ENCODE results near the gene MAPKAPK5. TPM values are rescaled to one million over a fixed set of nuclear protein-coding genes. Genes with fewer than 3 reads are reported as not detected.
"Not testable (repeated sequence)": the region's sequence is repeated elsewhere in the genome, so short reads cannot be mapped to it uniquely, and the experiment has no call there.

The MAPKAPK5 gene
- total RNA-seq, 5 donors from 2014 or later (not counting 1 experiment from before 2014, with no cell fraction given): 59.1 to 70.2 (median 65.3) TPM

DNA sequence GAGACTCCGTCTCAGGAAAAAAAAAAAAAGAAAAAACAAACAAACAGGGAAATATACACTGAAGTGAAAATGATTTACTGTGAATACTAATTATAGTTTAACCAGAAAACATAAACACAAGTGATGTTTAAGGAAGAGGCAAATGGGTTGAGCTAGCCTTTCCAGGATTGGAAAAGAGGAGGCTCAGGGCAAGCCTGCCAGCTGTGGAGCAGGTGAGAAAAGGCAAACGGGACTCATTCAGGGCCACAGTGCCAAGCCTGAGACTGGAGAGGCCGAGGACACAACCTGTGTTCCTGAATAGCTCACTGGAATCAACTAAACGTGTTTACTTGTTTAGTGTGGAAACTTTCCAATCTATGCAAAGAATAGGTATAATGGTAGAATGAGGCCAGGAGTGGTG is 35.7 kb upstream of the MAPKAPK5 start:
- no peaks in the 10 kb centered on the region for H3K36me3 ChIP-seq (ENCODE audit: control insufficient read depth in 2 of 2, extremely low read depth in 1 of 2, insufficient read depth in 1 of 2, low read length in 1 of 2)
- no peaks in the 10 kb centered on the region for H3K9me3 ChIP-seq
- Mint-ChIP-seq H3K4me1 (no peaks in the 10 kb centered on the region), H3K4me3 (no peak overlapping the region), H3K27ac (no peak overlapping the region), H3K9me3 (no peaks in the 10 kb centered on the region), H3K27me3 (no peaks in the 10 kb centered on the region), H3K36me3 (no peaks in the 10 kb centered on the region)
- ChIA-PET POLR2A (interaction anchor here in 1 of 2 donors (0.6 kb wide), 1 partner anchor 53 kb away, joined by 3 read pairs; no protein-coding TSS in a partner anchor), CTCF (interaction anchor here (0.5 to 0.7 kb wide), 2 partner anchors 1522 to 1646 kb away, joined by 3 to 4 read pairs; no protein-coding TSS in a partner anchor)
- no peak overlapping the region for H3K4me3 ChIP-seq (ENCODE audit: control insufficient read depth in 1 of 2, extremely low read depth in 1 of 2, low read length in 1 of 2)
- H3K27me3 ChIP-seq (replicated peaks in 1 of 2; ENCODE audit: control insufficient read depth in 2 of 2, extremely low read depth in 1 of 2, insufficient read depth in 2 of 2, low read length in 1 of 2): no peaks in the 10 kb centered on the region
- 74% methylated on average over 3 of the region's 4 CpGs for WGBS (ENCODE audit: insufficient coverage)
- DNase-seq (no peak), ATAC-seq (replicated peaks in 1 of 4) (no peak)
- no peak overlapping the region for H3K27ac ChIP-seq (ENCODE audit: low read length)
- H3K4me1 ChIP-seq (ENCODE audit: control insufficient read depth in 1 of 2, extremely low read depth in 1 of 2, insufficient read depth in 2 of 2, low read length in 2 of 2): no peaks in the 10 kb centered on the region

DNA sequence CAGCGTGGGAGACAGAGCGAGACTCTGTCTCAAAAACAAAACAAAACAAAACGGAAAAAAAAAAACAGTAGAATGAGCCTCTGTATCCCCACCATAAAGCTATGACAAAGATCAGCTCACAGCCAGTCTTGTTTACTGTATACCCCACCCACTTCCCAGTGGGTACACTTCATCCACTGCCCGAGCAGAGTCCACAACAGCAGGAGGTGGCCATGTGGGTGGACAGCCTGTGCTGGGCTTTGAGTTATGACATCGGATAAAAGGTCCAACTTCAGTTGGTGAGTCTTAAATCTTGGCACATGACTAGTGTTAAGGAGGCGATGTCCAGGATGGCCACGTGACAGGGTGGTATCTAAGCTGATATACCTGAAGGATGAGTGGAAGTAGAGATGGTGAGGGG is 34.8 kb upstream of the MAPKAPK5 start:
- no peaks in the 10 kb centered on the region for H3K27me3 ChIP-seq (replicated peaks in 1 of 2; ENCODE audit: control insufficient read depth in 2 of 2, extremely low read depth in 1 of 2, insufficient read depth in 2 of 2, low read length in 1 of 2)
- ATAC-seq (replicated peaks in 1 of 4) (no peak), DNase-seq (no peak)
- ChIA-PET CTCF (interaction anchor here in 1 of 2 donors (0.7 kb wide), 1 partner anchor 632 kb away, joined by 3 read pairs; no protein-coding TSS in a partner anchor), POLR2A (no interaction called here)
- no peaks in the 10 kb centered on the region for H3K4me1 ChIP-seq (ENCODE audit: control insufficient read depth in 1 of 2, extremely low read depth in 1 of 2, insufficient read depth in 2 of 2, low read length in 2 of 2)
- Mint-ChIP-seq H3K36me3 (no peaks in the 10 kb centered on the region), H3K27me3 (no peaks in the 10 kb centered on the region), H3K4me1 (no peaks in the 10 kb centered on the region), H3K9me3 (no peaks in the 10 kb centered on the region), H3K4me3 (no peak overlapping the region), H3K27ac (no peak overlapping the region)
- 92% methylated on average over 6 of the region's 7 CpGs for WGBS (ENCODE audit: insufficient coverage)
- H3K4me3 ChIP-seq (ENCODE audit: control insufficient read depth in 1 of 2, extremely low read depth in 1 of 2, low read length in 1 of 2): no peak overlapping the region
- no peak overlapping the region for H3K27ac ChIP-seq (ENCODE audit: low read length)
- H3K36me3 ChIP-seq (ENCODE audit: control insufficient read depth in 2 of 2, extremely low read depth in 1 of 2, insufficient read depth in 1 of 2, low read length in 1 of 2): no peaks in the 10 kb centered on the region
- no peaks in the 10 kb centered on the region for H3K9me3 ChIP-seq

DNA sequence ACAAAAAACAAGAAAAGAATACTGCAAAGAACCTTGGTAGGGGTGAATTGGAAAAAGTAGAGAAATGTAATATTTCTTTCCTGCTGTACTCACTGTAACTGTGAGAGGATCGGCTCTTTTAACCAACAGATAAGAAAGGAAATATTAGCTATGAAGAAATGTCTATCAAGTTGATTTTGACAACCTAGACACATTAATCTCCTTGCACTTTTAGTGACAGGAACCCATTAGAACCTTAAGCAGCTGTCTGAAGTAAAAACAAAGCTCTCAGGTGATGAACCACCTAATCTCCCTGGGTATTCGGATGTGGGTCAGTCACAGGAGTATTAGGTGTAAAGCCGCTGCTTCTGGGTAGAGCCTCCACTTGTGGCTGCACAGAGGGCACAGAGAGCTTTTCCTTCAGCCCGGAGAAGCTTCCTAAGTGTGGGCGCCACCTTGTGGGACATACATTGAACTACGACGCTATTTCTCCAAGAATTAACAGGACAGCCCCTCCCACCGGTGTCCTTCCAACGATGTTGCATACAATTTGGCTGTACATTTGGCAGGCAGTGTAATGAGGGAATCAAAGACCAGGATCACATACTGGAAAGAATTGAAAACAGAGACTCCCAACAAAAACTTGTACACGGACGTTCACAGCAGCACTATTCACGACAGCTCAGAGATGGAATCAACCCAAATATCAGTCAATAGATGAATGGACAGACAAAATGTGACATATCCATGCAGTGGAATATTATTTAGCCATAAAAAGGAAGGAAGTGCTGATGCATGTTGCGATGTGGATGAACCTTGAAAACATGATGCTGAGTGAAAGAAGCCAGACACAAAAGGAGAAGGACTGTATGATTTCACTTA is 28.9 kb upstream of the MAPKAPK5 start:
- POLR2A ChIA-PET: interaction anchor here in 1 of 2 donors (0.6 kb wide), 1 partner anchor 1328 kb away, joined by 3 read pairs; no protein-coding TSS in a partner anchor
- Mint-ChIP-seq H3K27ac (peak overlapping the region in 1 of 2 donors; percentile 24), H3K4me3 (no peak overlapping the region), H3K9me3 (no peaks in the 10 kb centered on the region), H3K4me1 (peaks cover 9 to 11% (median 10%) of the 10 kb centered on the region in 3 donors), H3K27me3 (peaks cover 0 to 7% of the 10 kb centered on the region in 2 donors), H3K36me3 (no peaks in the 10 kb centered on the region)
- Histone ChIP-seq H3K4me1 (ENCODE audit: control insufficient read depth in 1 of 2, extremely low read depth in 1 of 2, insufficient read depth in 2 of 2, low read length in 2 of 2) (peaks cover 0 to 5% of the 10 kb centered on the region in 2 experiments), H3K27ac (ENCODE audit: low read length) (no peak overlapping the region), H3K4me3 (ENCODE audit: control insufficient read depth in 1 of 2, extremely low read depth in 1 of 2, low read length in 1 of 2) (no peak overlapping the region), H3K36me3 (ENCODE audit: control insufficient read depth in 2 of 2, extremely low read depth in 1 of 2, insufficient read depth in 1 of 2, low read length in 1 of 2) (no peaks in the 10 kb centered on the region), H3K9me3 (no peaks in the 10 kb centered on the region), H3K27me3 (replicated peaks in 1 of 2; ENCODE audit: control insufficient read depth in 2 of 2, extremely low read depth in 1 of 2, insufficient read depth in 2 of 2, low read length in 1 of 2) (no peaks in the 10 kb centered on the region)
- 27% methylated on average over 3 of the region's 13 CpGs for WGBS (ENCODE audit: insufficient coverage)
- ATAC-seq (replicated peaks in 1 of 4): peak; percentile 87 to 96 (median 92)
- CTCF ChIA-PET: interaction anchor here (0.5 to 1.3 kb wide), 12 partner anchors 8 to 1702 kb away, joined by 3 to 6 read pairs (median 4); partner anchors contain the start of gene MAPKAPK5 (in 1 of the 2)
- DNase-seq: peak; percentile 26 to 84 (median 50)

DNA sequence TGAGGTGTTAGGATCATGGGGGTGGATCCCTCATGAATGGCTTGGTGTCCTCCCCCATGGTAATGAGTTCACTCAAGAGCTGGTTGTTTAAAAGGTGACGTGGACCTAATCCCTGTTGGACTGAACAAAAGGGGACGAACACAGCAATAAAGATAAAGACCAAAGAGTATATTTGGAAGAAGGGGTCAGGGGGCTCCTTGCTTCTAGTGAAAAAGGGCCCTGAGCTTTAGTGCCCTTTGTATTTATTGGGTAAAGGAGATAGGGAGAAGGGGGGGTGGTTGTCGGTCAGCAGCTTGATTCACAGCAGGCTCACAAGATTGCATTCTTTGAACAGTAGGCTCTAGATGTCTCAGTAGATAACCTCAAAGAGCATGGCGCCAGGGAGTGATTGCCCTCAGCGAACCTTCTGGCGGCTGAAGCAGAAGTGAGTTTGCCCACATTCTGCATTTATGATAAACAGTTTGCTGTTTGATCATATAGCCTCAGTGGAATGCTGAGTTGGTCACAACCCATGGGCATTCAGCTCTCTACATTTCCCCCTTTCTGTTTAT is 25.9 kb upstream of the MAPKAPK5 start:
- Mint-ChIP-seq H3K36me3 (no peaks in the 10 kb centered on the region), H3K27ac (no peak overlapping the region), H3K27me3 (peaks cover 7% of the 10 kb centered on the region in 2 donors), H3K9me3 (no peaks in the 10 kb centered on the region), H3K4me1 (peaks cover 9 to 11% (median 10%) of the 10 kb centered on the region in 3 donors), H3K4me3 (no peak overlapping the region)
- Histone ChIP-seq H3K4me3 (ENCODE audit: control insufficient read depth in 1 of 2, extremely low read depth in 1 of 2, low read length in 1 of 2) (no peak overlapping the region), H3K27ac (ENCODE audit: low read length) (no peak overlapping the region), H3K36me3 (ENCODE audit: control insufficient read depth in 2 of 2, extremely low read depth in 1 of 2, insufficient read depth in 1 of 2, low read length in 1 of 2) (no peaks in the 10 kb centered on the region), H3K27me3 (replicated peaks in 1 of 2; ENCODE audit: control insufficient read depth in 2 of 2, extremely low read depth in 1 of 2, insufficient read depth in 2 of 2, low read length in 1 of 2) (no peaks in the 10 kb centered on the region), H3K9me3 (no peaks in the 10 kb centered on the region), H3K4me1 (ENCODE audit: control insufficient read depth in 1 of 2, extremely low read depth in 1 of 2, insufficient read depth in 2 of 2, low read length in 2 of 2) (peaks cover 0 to 5% of the 10 kb centered on the region in 2 experiments)
- POLR2A ChIA-PET: no interaction called here
- CTCF ChIA-PET: interaction anchor here in 1 of 2 donors (0.7 kb wide), 2 partner anchors 26 to 667 kb away, joined by 3 read pairs; partner anchors contain the start of gene MAPKAPK5
- no peak for DNase-seq
- ATAC-seq (replicated peaks in 1 of 4): no peak
- 90% methylated on average over 1 of the region's 6 CpGs for WGBS (ENCODE audit: insufficient coverage)

DNA sequence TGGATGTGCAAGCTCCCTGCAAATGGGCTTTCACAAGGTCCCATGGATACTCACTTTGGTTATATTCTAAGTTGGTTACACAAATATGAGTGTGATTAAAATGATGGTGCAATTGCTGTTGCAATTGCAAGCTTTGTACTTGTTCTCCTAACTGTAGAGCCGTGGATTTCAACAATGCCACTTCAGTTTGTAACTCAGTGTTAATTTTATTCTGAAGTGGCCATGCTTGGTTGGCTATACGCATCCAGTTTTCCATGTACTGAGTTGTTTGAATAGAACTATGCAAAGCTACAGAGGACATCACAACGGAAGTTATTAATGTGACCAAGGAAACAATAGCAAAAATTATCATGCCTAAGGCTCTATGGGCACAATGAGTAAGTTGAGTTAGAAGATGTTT is 25.1 kb upstream of the MAPKAPK5 start:
- H3K4me1 ChIP-seq (ENCODE audit: control insufficient read depth in 1 of 2, extremely low read depth in 1 of 2, insufficient read depth in 2 of 2, low read length in 2 of 2); ATAC-seq (replicated peaks in 1 of 4); H3K36me3 Mint-ChIP-seq; H3K4me3 Mint-ChIP-seq; H3K9me3 Mint-ChIP-seq; H3K27ac ChIP-seq (ENCODE audit: low read length); H3K36me3 ChIP-seq (ENCODE audit: control insufficient read depth in 2 of 2, extremely low read depth in 1 of 2, insufficient read depth in 1 of 2, low read length in 1 of 2); DNase-seq; H3K27me3 Mint-ChIP-seq; H3K27me3 ChIP-seq (replicated peaks in 1 of 2; ENCODE audit: control insufficient read depth in 2 of 2, extremely low read depth in 1 of 2, insufficient read depth in 2 of 2, low read length in 1 of 2); H3K4me3 ChIP-seq (ENCODE audit: control insufficient read depth in 1 of 2, extremely low read depth in 1 of 2, low read length in 1 of 2); H3K27ac Mint-ChIP-seq; CTCF ChIA-PET; H3K9me3 ChIP-seq; POLR2A ChIA-PET: not testable (repeated sequence)
- WGBS (ENCODE audit: insufficient coverage): 57% methylated on average over 3 of the region's 3 CpGs
- H3K4me1 Mint-ChIP-seq: peaks cover 9 to 11% (median 10%) of the 10 kb centered on the region in 3 donors

DNA sequence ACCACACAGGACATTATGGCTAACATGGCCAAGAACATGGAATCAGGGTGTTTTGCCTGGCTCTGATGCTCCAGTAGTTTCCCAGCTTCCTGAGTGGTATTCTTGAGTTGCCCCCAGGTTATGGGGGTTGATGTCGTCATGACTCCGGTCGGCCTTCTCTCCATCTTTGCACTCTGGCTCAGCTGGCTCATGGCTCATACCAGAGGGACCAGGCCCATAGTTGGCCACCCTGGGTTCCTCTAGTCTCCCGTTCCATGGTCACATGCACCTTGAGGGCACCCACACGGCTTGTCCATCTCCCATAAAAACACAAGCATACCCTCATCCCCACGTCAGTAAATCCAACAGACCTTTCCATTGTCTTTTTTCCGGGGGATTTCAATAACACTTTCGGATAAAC is 23.7 kb upstream of the MAPKAPK5 start:
- Histone ChIP-seq H3K27me3 (replicated peaks in 1 of 2; ENCODE audit: control insufficient read depth in 2 of 2, extremely low read depth in 1 of 2, insufficient read depth in 2 of 2, low read length in 1 of 2) (peaks cover 0 to 2% of the 10 kb centered on the region in 2 experiments), H3K27ac (ENCODE audit: low read length) (no peak overlapping the region), H3K9me3 (no peaks in the 10 kb centered on the region), H3K4me3 (ENCODE audit: control insufficient read depth in 1 of 2, extremely low read depth in 1 of 2, low read length in 1 of 2) (no peak overlapping the region), H3K4me1 (ENCODE audit: control insufficient read depth in 1 of 2, extremely low read depth in 1 of 2, insufficient read depth in 2 of 2, low read length in 2 of 2) (peaks cover 0 to under 1% of the 10 kb centered on the region in 2 experiments), H3K36me3 (ENCODE audit: control insufficient read depth in 2 of 2, extremely low read depth in 1 of 2, insufficient read depth in 1 of 2, low read length in 1 of 2) (no peaks in the 10 kb centered on the region)
- peaks cover 2% of the 10 kb centered on the region in 3 donors for H3K4me1 Mint-ChIP-seq
- CTCF ChIA-PET: interaction anchor here in 1 of 2 donors (0.6 kb wide), 1 partner anchor 35 kb away, joined by 3 read pairs; no protein-coding TSS in a partner anchor
- H3K4me3 Mint-ChIP-seq: no peak overlapping the region
- no peak overlapping the region for H3K27ac Mint-ChIP-seq
- no peaks in the 10 kb centered on the region for H3K9me3 Mint-ChIP-seq
- ATAC-seq (replicated peaks in 1 of 4) (no peak), DNase-seq (no peak)
- peaks cover 11 to 18% of the 10 kb centered on the region in 2 donors for H3K27me3 Mint-ChIP-seq
- POLR2A ChIA-PET: no interaction called here
- WGBS (ENCODE audit: insufficient coverage): 80% methylated on average over 5 of the region's 8 CpGs
- no peaks in the 10 kb centered on the region for H3K36me3 Mint-ChIP-seq
